Skin epidermis (tissue), 12 donors: ENCODE measurements around the gene GPBP1.

Experiments
- H3K27ac ChIP-seq, 21 experiments: fragments of 200-600 bp; sonication (generic) in 11 of 21; one replicate each; pipeline ENCODE4 v1.5.0; 2020; ENCODE audit warnings: mild to moderate bottlenecking in 3 of 21, inconsistent platforms in 2 of 21, moderate library complexity in 2 of 21
- H3K4me3 ChIP-seq, 7 experiments: fragments of 200-600 bp; sonication (generic) in 2 of 7; one replicate each; pipeline ENCODE4 v1.5.0; 2020; ENCODE audit warnings: inconsistent platforms in 2 of 7, mild to moderate bottlenecking in 2 of 7, moderate library complexity in 1 of 7

GPBP1 gene

DNA sequence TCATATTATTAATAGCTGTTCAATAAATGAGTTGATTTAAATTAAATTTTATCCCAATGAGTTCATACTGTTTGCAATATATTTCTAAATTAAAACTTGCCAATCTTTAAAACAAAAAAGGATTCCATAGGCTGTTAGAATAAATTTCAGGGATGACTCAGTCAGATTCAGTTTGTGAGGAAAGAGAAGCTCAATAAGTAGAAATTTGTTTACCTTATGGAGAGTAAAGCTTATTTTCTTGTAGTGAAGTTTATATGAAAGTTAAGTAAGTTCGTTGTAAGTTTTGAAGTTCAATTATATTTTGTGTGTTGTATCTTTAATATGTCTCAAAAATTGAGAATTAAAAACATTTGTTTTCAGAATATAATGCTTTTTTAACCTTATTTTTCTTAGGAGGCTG lies 29.0 kb downstream of the GPBP1 start:
- Histone ChIP-seq H3K4me3 (no peak overlapping the region), H3K27ac (no peak overlapping the region)

GRCh38 chr5:57207007-57207653 lies 33.3 kb downstream of the GPBP1 start:
- Histone ChIP-seq H3K4me3 (no peak overlapping the region), H3K27ac (no peak overlapping the region)

DNA sequence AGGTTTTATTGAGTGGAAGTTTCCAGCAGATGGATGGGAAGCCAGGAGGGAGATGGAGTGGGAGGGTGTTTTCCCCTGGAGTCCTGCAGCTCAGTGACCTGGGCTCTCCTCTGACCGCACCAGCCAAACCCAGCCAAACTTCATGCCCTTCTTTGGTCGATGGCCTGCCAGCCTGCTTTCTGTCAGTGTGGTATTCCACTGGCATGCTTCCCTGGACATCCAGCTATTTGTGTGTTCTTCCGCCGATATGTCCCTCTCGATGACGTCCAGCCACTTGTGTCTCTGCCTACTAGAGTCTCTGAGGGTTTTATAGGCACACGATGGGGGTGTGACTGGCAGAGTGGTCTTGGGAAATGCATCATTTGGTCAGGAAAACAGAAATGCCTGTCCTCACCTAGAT lies 33.8 kb downstream of the GPBP1 start:
- no peak overlapping the region for H3K27ac ChIP-seq

DNA sequence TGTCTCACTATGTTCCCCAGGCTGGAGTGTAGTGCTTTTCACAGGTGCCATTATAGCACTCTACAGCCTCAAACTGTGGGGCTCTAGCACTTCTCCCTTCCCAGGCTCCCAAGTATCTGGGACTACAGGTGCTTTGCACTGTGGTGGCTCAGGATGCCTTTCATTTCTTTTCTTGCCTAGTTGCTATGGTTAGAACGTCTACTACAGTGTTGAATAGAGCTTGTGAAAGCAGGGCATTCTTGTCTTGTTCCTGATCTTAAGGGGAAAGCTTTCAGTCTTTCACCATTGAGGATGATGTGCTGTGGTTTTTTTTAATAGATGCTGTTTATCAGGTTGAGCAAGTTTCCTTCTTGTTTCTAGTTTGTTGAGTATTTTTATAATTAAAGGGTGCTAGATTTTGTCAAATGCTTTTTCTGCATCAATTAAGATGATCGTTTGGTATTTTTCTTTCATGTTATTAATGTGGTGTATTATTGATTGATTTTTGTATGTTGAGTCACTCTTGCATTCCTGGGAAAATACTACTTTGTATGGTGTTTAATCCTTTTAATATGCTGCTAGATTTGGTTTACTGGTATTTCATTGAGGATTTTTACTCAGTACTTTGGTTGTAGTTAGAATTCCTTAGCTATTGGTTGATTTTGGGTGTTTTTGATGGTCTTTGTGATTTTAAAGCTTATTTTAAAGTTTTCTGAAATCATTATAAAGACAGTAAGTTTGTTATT lies 35.6 kb downstream of the GPBP1 start:
- Histone ChIP-seq H3K27ac (no peak overlapping the region), H3K4me3 (no peak overlapping the region)

More for the DNA sequence above, 33.8 kb downstream of the GPBP1 start:
- no peak overlapping the region for H3K4me3 ChIP-seq

GRCh38 chr5:57210633-57211032 lies 36.8 kb downstream of the GPBP1 start:
- H3K4me3 ChIP-seq, result no peak overlapping the region
- H3K27ac ChIP-seq, result peak overlapping the region in 2 of 21 experiments; percentile 29 to 31

- Histone ChIP-seq H3K27ac (no peak overlapping the region), H3K4me3 (no peak overlapping the region)
Observed at GRCh38 chr5:57211039-57211438, 37.2 kb downstream of the GPBP1 start.

- H3K4me3 ChIP-seq, result no peak overlapping the region
- peak overlapping the region in 1 of 21 experiments; percentile 26 for H3K27ac ChIP-seq
Observed at GRCh38 chr5:57215629-57216195, 41.9 kb downstream of the GPBP1 start.

GRCh38 chr5:57216714-57217113 lies 42.9 kb downstream of the GPBP1 start:
- Histone ChIP-seq H3K4me3 (no peak overlapping the region), H3K27ac (no peak overlapping the region)

GRCh38 chr5:57219386-57219785 lies 45.5 kb downstream of the GPBP1 start:
- no peak overlapping the region for H3K27ac ChIP-seq
- H3K4me3 ChIP-seq, result no peak overlapping the region

GRCh38 chr5:57221049-57221568 lies 47.2 kb downstream of the GPBP1 start:
- Histone ChIP-seq H3K4me3 (no peak overlapping the region), H3K27ac (no peak overlapping the region)

DNA sequence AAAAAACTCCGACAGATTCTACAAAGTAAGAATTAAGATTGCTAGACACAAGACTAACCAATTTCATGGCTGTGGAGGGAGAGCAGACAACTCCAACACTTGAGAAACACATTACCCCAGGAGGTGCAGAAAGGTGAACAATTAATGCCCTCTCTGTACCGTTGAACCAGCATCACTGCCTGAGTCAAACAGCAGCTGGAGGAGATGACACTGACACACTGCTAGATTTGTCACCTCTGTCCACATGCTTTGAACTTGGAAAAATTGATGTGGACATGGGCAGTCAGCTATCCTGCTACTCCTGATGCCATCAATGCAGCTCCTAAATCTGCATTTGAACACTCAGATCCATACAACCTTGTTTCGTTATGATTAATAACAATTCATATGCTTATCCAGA lies 51.7 kb downstream of the GPBP1 start:
- Histone ChIP-seq H3K4me3 (no peak overlapping the region), H3K27ac (no peak overlapping the region)

- Histone ChIP-seq H3K27ac (no peak overlapping the region), H3K4me3 (no peak overlapping the region)
Observed at GRCh38 chr5:57229313-57229712, 55.5 kb downstream of the GPBP1 start.

- Histone ChIP-seq H3K27ac (no peak overlapping the region), H3K4me3 (no peak overlapping the region)
Observed at GRCh38 chr5:57231607-57232006, 57.7 kb downstream of the GPBP1 start.

GRCh38 chr5:57232293-57233033 lies 58.6 kb downstream of the GPBP1 start:
- H3K4me3 ChIP-seq, result no peak overlapping the region
- H3K27ac ChIP-seq, result no peak overlapping the region

DNA sequence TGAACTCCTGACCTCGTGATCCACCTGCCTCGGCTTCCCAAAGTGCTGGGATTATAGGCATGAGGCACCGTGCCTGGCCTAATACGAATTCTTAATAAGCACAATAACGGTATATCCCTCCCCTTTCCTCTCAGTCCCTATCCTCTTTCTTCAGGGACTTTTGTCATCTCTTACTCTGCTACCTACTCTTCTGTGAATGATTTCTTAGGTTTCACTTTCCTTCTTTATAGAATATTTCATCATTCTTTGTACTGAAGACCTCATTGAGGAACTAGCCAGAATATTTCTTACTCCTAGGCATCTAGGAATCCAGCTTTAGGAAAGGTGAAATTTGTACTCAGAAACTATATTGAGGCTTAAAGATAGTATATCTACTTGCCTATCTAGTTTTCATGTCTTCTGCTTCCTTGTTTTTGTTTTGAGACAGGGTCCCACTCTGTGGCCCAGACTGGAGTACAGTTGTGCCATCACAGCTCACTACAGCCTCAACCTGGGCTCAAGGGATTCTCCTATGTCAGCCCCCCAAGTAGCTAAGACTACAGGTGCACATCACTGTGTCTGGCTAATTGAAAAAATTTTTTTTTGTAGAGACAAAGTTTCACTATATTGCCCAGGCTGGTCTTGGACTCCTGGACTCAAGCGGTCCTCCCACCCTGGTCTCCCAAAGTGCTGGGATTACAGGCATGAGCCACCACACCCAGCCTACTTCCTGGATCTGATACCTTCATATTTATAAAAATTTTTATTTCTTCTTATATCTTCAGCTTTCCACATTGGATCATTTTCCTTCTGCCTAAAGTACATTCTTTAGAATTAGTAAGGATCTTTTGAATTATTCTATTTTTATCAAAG lies 69.7 kb downstream of the GPBP1 start:
- no peak overlapping the region for H3K4me3 ChIP-seq

DNA sequence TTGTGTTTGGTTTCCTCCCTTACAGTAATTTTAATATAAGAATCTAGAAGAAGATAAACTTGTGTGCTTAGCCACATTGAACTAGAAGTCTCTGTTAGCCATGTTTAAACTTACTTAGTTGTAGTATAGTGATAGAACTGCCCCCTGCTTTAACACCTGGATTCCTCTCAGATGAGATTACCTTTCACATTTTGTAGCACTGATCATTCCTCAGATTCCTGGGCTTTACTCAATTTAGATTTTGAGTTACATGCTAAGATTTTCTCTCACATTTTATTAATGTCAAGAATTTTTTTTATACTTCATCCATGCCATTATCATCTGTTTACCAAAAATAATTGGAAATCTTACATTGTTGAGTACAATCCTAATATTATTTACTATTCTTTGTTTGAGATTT lies 70.5 kb downstream of the GPBP1 start:
- H3K27ac ChIP-seq, result no peak overlapping the region
- no peak overlapping the region for H3K4me3 ChIP-seq

More for the DNA sequence above, 69.7 kb downstream of the GPBP1 start:
- H3K27ac ChIP-seq, result no peak overlapping the region

- H3K4me3 ChIP-seq, result no peak overlapping the region
- H3K27ac ChIP-seq, result no peak overlapping the region
Observed at GRCh38 chr5:57246426-57246825, 72.6 kb downstream of the GPBP1 start.

- H3K4me3 ChIP-seq, result no peak overlapping the region
- no peak overlapping the region for H3K27ac ChIP-seq
Observed at GRCh38 chr5:57247765-57248164, 73.9 kb downstream of the GPBP1 start.

DNA sequence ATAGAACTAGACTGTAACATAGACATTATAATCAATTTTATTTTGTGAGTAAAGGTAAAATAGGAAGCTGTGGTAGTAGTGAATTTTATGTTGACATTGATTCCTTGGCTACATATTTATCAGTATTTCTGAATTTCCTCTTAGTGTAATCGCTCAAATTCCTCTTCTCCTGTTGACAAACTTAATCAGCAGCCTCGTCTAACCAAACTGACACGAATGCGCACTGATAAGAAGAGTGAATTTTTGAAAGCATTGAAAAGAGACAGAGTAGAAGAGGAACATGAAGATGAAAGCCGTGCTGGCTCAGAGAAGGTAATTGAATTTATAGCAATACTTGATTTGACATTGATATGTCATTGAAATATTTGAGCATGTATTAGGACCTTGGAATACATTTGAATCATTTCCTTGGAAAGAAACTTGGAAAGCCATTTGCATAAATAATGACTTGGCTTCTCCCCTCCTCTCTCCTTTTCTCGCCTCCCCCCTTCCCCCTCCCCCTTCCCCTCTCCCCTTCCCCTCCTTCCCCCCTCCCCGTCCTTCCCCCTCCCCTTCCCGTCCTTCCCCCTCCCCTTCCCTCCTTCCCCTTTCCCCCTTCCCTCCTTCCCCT lies 75.5 kb downstream of the GPBP1 start:
- H3K27ac ChIP-seq, result no peak overlapping the region
- no peak overlapping the region for H3K4me3 ChIP-seq
